ENCODE measurements around the gene SPTSSB. TPM values are rescaled to one million over a fixed set of nuclear protein-coding genes. Genes with fewer than 3 reads are reported as not detected.

SPTSSB gene
- total and polyA plus RNA-seq, 9 of the 15 experiments (the other 6 are each of a cell fraction or from before 2014, with no cell fraction given) = 0.07 TPM; not detected in 8

- Histone ChIP-seq H3K9ac (ENCODE audit: insufficient read depth in 1 of 2, low read depth in 2 of 2, low read length in 2 of 2) (no peak overlapping the region), H2AFZ (ENCODE audit: low read depth, low read length) (no peak overlapping the region), H3K4me1 (replicated peaks in 1 of 2; ENCODE audit: control insufficient read depth in 2 of 2, insufficient read depth in 2 of 2, low read length in 2 of 2) (no peaks in the 10 kb centered on the region), H3K79me2 (ENCODE audit: control insufficient read depth, insufficient read depth, low read length) (no peaks in the 10 kb centered on the region), H4K20me1 (replicated peaks; ENCODE audit: control insufficient read depth, insufficient read depth, low read length) (no peaks in the 10 kb centered on the region), H3K36me3 (ENCODE audit: control insufficient read depth, insufficient read depth, low read length) (no peaks in the 10 kb centered on the region), H3K4me2 (ENCODE audit: insufficient read depth, low read length) (no peak overlapping the region), H3K9me1 (ENCODE audit: control insufficient read depth, insufficient read depth, low read length) (no peaks in the 10 kb centered on the region), H3K4me3 (no peak overlapping the region), H3K9me3 (replicated peaks; ENCODE audit: control insufficient read depth, insufficient read depth, low read depth, low read length) (no peaks in the 10 kb centered on the region), H3K27ac (ENCODE audit: extremely low read depth, low read depth, low read length) (no peak overlapping the region), H3K27me3 (ENCODE audit: control insufficient read depth in 2 of 2, insufficient read depth in 2 of 2, low read length in 2 of 2) (no peaks in the 10 kb centered on the region)
- ChIA-PET POLR2A (no interaction called here), CTCF (ENCODE audit: low intra/inter-chr PET ratio) (no interaction called here)
- DNase-seq (ENCODE audit: extremely low read depth in 1 of 4, low spot score in 3 of 4) = no peak
- no peak for ATAC-seq
- in situ Hi-C loops (cut with MboI) (no loop called here), intact Hi-C loops (cut with micrococcal nuclease) (no loop called here)
- BruUV-seq (replicated peaks) = no TSS peak
- FAIRE-seq = no peak
- TF ChIP-seq NCOA2 (IDR thresholded peaks at IDR 0.05; ENCODE audit: partially characterized antibody in 2 of 2) (no peak), ESRRB (CRISPR knock-in tag; IDR thresholded peaks at IDR 0.05; ENCODE audit: borderline replicate concordance) (no peak), BRD4 (IDR thresholded peaks at IDR 0.05) (no peak), NCOR1 (IDR thresholded peaks at IDR 0.05) (no peak), GTF2F1 (IDR thresholded peaks at IDR 0.05; ENCODE audit: low read depth, low read length) (no peak), SAFB2 (IDR thresholded peaks at IDR 0.05; ENCODE audit: borderline replicate concordance, low read depth, low read length, severe bottlenecking) (no peak), CCNT2 (IDR thresholded peaks at IDR 0.05; ENCODE audit: borderline replicate concordance, extremely low read depth, insufficient read length, low read depth, low read length) (no peak), MAZ (CRISPR knock-in tag; conservative IDR thresholded peaks at IDR 0.05 in 1 of 2, IDR thresholded peaks at IDR 0.05 in 1 of 2) (no peak), ZBTB17 (CRISPR knock-in tag; IDR thresholded peaks at IDR 0.05) (no peak), POLR2G (IDR thresholded peaks at IDR 0.05; ENCODE audit: low read depth, low read length) (no peak), ZNF717 (CRISPR knock-in tag; IDR thresholded peaks at IDR 0.05) (no peak), ZFX (CRISPR knock-in tag; IDR thresholded peaks at IDR 0.05) (no peak), HIVEP1 (CRISPR knock-in tag; IDR thresholded peaks at IDR 0.05) (no peak), ZNF239 (CRISPR knock-in tag; IDR thresholded peaks at IDR 0.05) (no peak), CHCHD3 (CRISPR knock-in tag; IDR thresholded peaks at IDR 0.05) (no peak), MYNN (IDR thresholded peaks at IDR 0.05) (no peak), MYNN (CRISPR knock-in tag; IDR thresholded peaks at IDR 0.05) (no peak)
- TF ChIP-seq, protein P1, sequence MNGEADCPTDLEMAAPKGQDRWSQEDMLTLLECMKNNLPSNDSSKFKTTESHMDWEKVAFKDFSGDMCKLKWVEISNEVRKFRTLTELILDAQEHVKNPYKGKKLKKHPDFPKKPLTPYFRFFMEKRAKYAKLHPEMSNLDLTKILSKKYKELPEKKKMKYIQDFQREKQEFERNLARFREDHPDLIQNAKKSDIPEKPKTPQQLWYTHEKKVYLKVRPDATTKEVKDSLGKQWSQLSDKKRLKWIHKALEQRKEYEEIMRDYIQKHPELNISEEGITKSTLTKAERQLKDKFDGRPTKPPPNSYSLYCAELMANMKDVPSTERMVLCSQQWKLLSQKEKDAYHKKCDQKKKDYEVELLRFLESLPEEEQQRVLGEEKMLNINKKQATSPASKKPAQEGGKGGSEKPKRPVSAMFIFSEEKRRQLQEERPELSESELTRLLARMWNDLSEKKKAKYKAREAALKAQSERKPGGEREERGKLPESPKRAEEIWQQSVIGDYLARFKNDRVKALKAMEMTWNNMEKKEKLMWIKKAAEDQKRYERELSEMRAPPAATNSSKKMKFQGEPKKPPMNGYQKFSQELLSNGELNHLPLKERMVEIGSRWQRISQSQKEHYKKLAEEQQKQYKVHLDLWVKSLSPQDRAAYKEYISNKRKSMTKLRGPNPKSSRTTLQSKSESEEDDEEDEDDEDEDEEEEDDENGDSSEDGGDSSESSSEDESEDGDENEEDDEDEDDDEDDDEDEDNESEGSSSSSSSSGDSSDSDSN (IDR thresholded peaks at IDR 0.05; ENCODE audit: borderline replicate concordance in 1 of 2, low read depth in 2 of 2, low read length in 2 of 2) = no peak
- TF ChIP-seq, protein P2, sequence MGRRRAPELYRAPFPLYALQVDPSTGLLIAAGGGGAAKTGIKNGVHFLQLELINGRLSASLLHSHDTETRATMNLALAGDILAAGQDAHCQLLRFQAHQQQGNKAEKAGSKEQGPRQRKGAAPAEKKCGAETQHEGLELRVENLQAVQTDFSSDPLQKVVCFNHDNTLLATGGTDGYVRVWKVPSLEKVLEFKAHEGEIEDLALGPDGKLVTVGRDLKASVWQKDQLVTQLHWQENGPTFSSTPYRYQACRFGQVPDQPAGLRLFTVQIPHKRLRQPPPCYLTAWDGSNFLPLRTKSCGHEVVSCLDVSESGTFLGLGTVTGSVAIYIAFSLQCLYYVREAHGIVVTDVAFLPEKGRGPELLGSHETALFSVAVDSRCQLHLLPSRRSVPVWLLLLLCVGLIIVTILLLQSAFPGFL (CRISPR knock-in tag; IDR thresholded peaks at IDR 0.05) = no peak
Measured at GRCh38 chr3:161323926-161324621, 47.2 kb downstream of the SPTSSB start.
